OCI-LY3 (cell line): ENCODE measurements around the gene TPM4.

Experiments used
- CTCF ChIP-seq: fragments of 200-600, 300-600 bp; sonication (generic); IDR thresholded peaks from 2 replicates; pipeline ENCODE4 v1.5.1; 2014; ENCODE audit warnings: antibody characterized with exemption, low read length, low read depth
- EZH2phosphoT487 ChIP-seq: fragments of 200-600 bp; shearing (Covaris generic); IDR thresholded peaks from 2 replicates; pipeline ENCODE4 v1.6.1; 2018; ENCODE audit warnings: antibody characterized with exemption, mixed run types, low read depth

- TF ChIP-seq EZH2phosphoT487 (no peak), CTCF (no peak)
Observed at GRCh38 chr19:16048583-16048982, 27.7 kb upstream of the TPM4 start.
